Activated T-cell treated with anti-CD3 and anti-CD28 coated beads, Interleukin-2, amount 50 U/mL, for 72 hours (primary cell): ENCODE data around the gene ZNF564. TPM values are rescaled to one million over a fixed set of nuclear protein-coding genes. Genes with fewer than 3 reads are reported as not detected.
A peak's percentile ranks its signal among the peaks of the same experiment; 100 is the strongest.

Source experiments
- ATAC-seq, 2 donors: fragments of 150-1000 bp; cut with Tn5 transposase; replicated peaks in 1 of 2; 2 replicates each; pipeline ENCODE4 v1.10.0; 2021; ENCODE audit warnings: moderate library complexity in 2 of 2, mild to moderate bottlenecking in 1 of 2
- DNase-seq, 2 donors: peaks; one replicate each; pipeline ENCODE4 v3.0.0; 2021 to 2022; ENCODE audit warnings: mixed read lengths in 1 of 2
- H3K27ac Mint-ChIP-seq: one replicate; pipeline ENCODE4 v1.8.0; 2022; ENCODE audit warnings: mild to moderate bottlenecking, moderate library complexity, mixed read lengths
- H3K27me3 Mint-ChIP-seq: one replicate; pipeline ENCODE4 v1.8.0; 2022; ENCODE audit warnings: low read depth, mixed read lengths
- H3K36me3 Mint-ChIP-seq, 2 donors: one replicate each; pipeline ENCODE4 v1.8.0; 2022; ENCODE audit warnings: mixed read lengths in 2 of 2, mild to moderate bottlenecking in 1 of 2; ENCODE audit not compliant: insufficient read depth in 2 of 2
- H3K4me1 Mint-ChIP-seq: one replicate; pipeline ENCODE4 v1.8.0; 2022; ENCODE audit warnings: low read depth, mixed read lengths
- H3K4me3 Mint-ChIP-seq, 2 donors: one replicate each; pipeline ENCODE4 v1.8.0; 2022; ENCODE audit warnings: mild to moderate bottlenecking in 2 of 2, mixed read lengths in 2 of 2, moderate library complexity in 2 of 2
- H3K9me3 Mint-ChIP-seq, 2 donors: one replicate each; pipeline ENCODE4 v1.8.0; 2022; ENCODE audit warnings: mixed read lengths in 2 of 2
- total RNA-seq, 2 donors: library from RNA; stranded (reverse); gene quantifications; one replicate each; pipeline ENCODE4 v1.2.3, GENCODE V29; 2022

ZNF564 gene
- total RNA-seq, 2 donors from 2014 or later, result 6.9 to 9.0 TPM

DNA sequence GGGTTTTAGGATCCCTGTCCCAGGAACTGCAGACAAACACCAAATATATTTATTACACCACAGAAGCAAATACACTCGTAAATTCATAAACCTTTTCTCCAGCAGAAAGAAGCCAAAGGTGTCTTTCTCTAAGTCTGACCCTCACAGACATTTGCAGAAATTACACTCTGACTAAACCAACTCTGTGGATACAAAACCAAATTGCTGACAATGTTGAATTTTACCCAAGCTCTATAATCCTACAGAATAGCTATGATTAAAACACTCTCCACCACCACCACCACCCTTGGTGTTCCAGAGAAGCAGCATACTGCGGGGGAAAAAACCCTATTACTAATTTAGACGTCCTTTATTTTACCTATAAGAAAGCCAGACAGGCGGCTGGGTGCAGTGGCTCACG, 5.2 kb downstream of the ZNF564 start:
- Mint-ChIP-seq H3K27me3 (no peaks in the 10 kb centered on the region), H3K36me3 (peaks cover 11 to 15% of the 10 kb centered on the region in 2 donors), H3K9me3 (peaks cover 0 to 15% of the 10 kb centered on the region in 2 donors), H3K4me3 (no peak overlapping the region), H3K4me1 (peaks cover 65% of the 10 kb centered on the region), H3K27ac (peak overlapping the region; percentile 40)
- ATAC-seq, result no peak
- DNase-seq, result no peak

DNA sequence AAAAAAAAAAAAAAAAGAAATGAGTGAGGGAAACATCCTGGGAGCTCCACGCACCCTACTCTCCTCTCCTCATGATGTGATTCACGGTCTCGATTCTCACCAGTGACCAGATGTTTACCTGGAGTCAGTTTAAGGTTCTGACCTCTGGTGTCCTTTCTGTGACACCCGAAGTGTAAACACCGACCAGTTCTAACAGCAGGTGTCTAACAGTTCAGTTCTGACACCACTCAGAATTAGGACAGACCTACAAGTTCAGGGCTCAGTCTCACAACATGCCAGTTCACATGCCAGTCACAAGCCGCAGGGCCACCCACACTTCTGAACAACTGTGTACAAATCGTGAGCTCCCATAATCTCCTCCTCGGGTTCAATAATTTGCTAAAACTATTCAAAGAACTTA, 6.0 kb downstream of the ZNF564 start:
- Mint-ChIP-seq H3K36me3 (peaks cover 12 to 14% of the 10 kb centered on the region in 2 donors), H3K27me3 (no peaks in the 10 kb centered on the region), H3K27ac (peak overlapping the region; percentile 58), H3K4me3 (no peak overlapping the region), H3K9me3 (peaks cover 0 to 15% of the 10 kb centered on the region in 2 donors), H3K4me1 (peaks cover 61% of the 10 kb centered on the region)
- no peak for DNase-seq
- ATAC-seq, result no peak

DNA sequence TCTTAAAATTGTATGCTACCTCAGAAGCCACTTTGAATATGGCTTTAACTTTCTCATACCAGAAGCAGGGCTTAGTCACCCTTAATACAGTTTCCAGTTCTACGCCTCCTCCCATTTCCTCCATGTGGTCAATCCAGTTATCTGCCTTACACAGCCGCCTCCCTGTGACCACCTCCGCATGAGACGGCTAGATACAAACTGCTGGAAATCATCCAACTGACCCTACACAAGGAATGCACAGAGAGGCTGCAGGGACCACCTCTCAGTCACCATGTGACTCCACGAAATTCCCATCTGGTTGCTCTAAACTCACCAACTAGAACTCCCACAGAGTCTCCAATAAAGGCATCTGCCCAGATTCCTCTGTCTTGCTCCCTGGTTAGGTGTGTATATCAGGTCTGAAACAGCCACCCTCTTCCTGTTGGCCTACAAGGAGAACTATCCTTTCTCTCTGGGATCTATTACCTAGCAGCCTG, 6.8 kb downstream of the ZNF564 start:
- peak overlapping the region; percentile 32 for H3K27ac Mint-ChIP-seq
- peak overlapping the region in 1 of 2 donors; percentile 25 for H3K4me3 Mint-ChIP-seq
- no peaks in the 10 kb centered on the region for H3K27me3 Mint-ChIP-seq
- H3K9me3 Mint-ChIP-seq, result peaks cover 0 to 18% of the 10 kb centered on the region in 2 donors
- peaks cover 17 to 20% of the 10 kb centered on the region in 2 donors for H3K36me3 Mint-ChIP-seq
- peaks cover 53% of the 10 kb centered on the region for H3K4me1 Mint-ChIP-seq
- ATAC-seq (peak; percentile 13 to 64), DNase-seq (no peak)

DNA sequence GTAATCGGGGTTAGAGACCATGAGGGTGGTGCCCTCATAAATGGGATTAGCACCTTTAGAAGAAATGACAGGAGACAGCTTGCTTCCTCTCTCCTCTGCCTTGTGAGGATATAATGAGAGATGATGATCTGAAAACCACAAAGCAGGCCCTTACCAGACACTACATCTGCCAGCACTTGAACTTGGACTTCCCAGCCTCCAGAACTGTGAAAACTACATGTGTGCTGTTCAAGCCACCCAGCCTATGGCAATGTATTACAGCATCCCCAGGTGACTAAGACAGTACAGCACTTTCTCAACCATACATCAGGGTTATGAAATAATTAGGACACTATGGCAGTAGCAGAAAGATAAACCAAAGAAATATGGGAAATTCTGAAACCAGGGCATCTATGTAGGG, 7.4 kb downstream of the ZNF564 start:
- peak; percentile 25 to 45 for ATAC-seq

DNA sequence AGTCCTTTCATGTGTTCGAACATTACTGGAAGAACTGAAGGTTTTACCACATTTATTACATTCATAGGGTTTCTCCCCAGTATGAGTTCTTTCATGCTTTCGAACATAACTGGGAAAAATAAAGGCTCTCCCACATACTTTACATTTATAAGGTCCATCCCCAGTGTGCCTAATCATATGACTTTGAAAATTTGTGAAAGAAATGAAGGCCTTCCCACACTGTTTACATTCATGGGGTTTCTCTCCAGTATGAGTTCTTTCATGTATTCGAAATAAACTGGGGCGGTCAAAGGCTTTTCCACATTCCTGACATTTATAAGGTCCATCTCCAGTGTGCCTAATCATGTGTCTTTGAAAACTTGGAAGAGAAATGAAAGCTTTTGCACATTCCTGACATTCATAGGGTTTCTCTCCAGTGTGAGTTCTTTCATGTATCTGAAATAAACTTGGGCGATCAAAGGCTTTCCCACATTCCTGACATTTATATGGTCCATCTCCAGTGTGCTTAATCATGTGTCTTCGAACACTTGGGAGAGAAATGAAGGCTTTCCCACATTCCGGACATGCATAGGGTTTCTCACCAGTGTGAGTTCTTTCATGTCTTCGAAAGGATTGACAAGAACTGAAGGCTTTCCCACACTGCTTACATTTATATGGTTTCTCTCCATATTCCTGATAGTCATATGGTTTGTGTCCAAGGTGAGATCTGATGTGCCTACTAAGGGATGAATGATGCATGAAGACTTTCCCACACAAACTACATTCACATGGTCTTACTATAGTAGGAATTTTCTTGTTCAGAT, 24.0 kb downstream of the ZNF564 start:
- DNase-seq (no peak), ATAC-seq (no peak)
- H3K27ac Mint-ChIP-seq, result peak overlapping the region; percentile 89
- peaks cover 18 to 43% of the 10 kb centered on the region in 2 donors for H3K9me3 Mint-ChIP-seq
- peaks cover 59 to 83% of the 10 kb centered on the region in 2 donors for H3K36me3 Mint-ChIP-seq
- H3K4me1 Mint-ChIP-seq, result no peaks in the 10 kb centered on the region
- H3K27me3 Mint-ChIP-seq, result no peaks in the 10 kb centered on the region
- H3K4me3 Mint-ChIP-seq, result no peak overlapping the region

More for the DNA sequence above, 7.4 kb downstream of the ZNF564 start:
- peaks cover 15 to 24% of the 10 kb centered on the region in 2 donors for H3K36me3 Mint-ChIP-seq
- no peaks in the 10 kb centered on the region for H3K27me3 Mint-ChIP-seq
- DNase-seq, result no peak
- H3K4me3 Mint-ChIP-seq, result peak overlapping the region in 1 of 2 donors; percentile 25
- peak overlapping the region; percentile 17 for H3K27ac Mint-ChIP-seq
- peaks cover 47% of the 10 kb centered on the region for H3K4me1 Mint-ChIP-seq
- peaks cover 0 to 18% of the 10 kb centered on the region in 2 donors for H3K9me3 Mint-ChIP-seq

DNA sequence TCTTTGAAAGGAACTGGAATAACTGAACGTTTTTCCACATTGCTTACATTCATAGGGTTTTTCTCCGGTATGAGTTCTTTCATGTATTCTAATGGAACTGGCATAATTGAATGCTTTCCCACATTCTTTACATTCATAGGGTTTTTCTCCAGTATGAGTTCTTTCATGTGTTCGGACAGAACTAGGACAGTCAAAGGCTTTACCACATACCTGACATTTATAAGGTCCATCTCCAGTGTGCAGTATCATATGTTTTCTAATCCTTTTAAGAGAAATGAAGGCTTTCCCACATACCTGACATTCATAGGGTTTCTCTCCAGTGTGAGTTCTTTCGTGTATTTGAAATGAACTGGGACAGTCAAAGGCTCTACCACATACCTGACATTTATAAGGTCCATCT, 24.7 kb downstream of the ZNF564 start:
- no peak for DNase-seq
- Mint-ChIP-seq H3K4me1 (no peaks in the 10 kb centered on the region), H3K9me3 (peaks cover 22 to 46% of the 10 kb centered on the region in 2 donors), H3K27ac (peak overlapping the region; percentile 89), H3K36me3 (peaks cover 60 to 84% of the 10 kb centered on the region in 2 donors), H3K4me3 (no peak overlapping the region), H3K27me3 (no peaks in the 10 kb centered on the region)
- ATAC-seq, result no peak

DNA sequence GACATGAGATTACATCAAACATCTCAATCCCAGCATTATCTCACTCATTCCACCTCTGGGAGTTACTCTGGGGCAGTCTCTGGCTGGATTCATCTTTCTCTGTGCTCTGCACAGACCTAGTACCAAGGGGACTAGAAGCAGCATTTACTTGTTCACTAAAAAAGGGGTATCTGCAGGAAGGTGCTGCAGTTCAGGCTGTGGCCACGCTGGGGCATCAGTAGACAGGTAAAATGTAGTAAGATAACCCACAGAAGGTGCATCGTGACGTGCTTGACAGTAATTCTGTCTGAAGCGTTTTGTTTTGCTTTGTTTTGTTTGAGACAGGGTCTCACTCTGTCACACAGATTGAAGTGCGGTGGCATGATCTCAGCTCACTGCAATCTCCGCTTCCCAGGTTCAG, 29.3 kb downstream of the ZNF564 start:
- Mint-ChIP-seq H3K27ac (no peak overlapping the region), H3K27me3 (no peaks in the 10 kb centered on the region), H3K4me3 (no peak overlapping the region), H3K9me3 (peaks cover 22 to 48% of the 10 kb centered on the region in 2 donors), H3K4me1 (no peaks in the 10 kb centered on the region), H3K36me3 (peaks cover 53 to 70% of the 10 kb centered on the region in 2 donors)
- DNase-seq, result no peak
- ATAC-seq, result no peak

DNA sequence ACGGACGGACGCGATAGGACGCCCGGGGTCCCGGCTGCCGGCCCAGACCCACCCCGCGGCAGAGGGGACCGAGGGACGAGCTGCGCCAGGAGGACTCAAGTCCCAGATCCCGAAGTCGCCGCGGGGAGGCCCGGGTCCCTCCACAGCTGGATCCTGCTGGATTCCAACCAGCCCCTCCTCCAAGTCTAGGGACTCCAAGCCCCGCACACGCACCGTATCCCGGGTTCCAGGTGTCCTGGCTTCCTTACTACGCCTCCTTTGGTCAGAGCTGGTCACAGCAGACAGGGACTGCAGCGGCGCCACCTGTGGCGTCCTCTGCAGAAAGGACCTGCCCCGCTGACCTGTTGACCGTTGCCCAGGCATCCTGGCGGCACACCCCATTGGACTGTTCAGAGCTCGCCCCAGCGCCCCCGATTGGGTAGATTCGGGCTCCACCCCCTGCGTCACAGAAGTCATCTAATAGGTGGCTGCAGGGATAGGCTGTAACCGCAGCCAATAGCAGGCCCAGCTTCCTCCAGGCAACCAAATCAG, 37.7 kb downstream of the ZNF564 start:
- H3K4me3 Mint-ChIP-seq, result peak overlapping the region; percentile 17 to 18
- peaks cover 14 to 19% of the 10 kb centered on the region in 2 donors for H3K36me3 Mint-ChIP-seq
- peaks cover 15 to 23% of the 10 kb centered on the region in 2 donors for H3K9me3 Mint-ChIP-seq
- H3K4me1 Mint-ChIP-seq, result no peaks in the 10 kb centered on the region
- no peak for ATAC-seq
- DNase-seq, result no peak
- no peak overlapping the region for H3K27ac Mint-ChIP-seq
- peaks cover 11% of the 10 kb centered on the region for H3K27me3 Mint-ChIP-seq

DNA sequence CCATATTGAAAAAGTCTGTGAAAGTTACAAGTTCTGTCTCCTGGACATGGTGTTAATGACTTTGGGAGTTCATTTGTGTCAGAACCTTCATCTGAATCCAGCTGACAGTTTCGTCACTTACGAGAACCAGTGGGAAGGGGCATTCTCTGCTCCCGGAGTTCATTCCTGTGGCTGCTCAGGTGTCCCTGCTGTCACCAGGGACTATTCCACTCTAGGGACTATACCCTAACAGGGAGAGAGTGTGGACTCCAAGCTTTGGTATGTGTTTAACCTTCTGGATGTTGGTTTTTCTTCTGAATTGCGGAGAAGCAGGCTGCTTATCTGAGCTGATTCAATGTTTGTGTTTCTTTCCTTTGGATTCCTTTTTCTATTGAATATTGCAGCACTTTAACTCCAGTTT, 54.2 kb downstream of the ZNF564 start:
- DNase-seq, result no peak
- no peaks in the 10 kb centered on the region for H3K27me3 Mint-ChIP-seq
- H3K27ac Mint-ChIP-seq, result no peak overlapping the region
- H3K36me3 Mint-ChIP-seq, result peaks cover 0 to 5% of the 10 kb centered on the region in 2 donors
- no peak for ATAC-seq
- peaks cover 2 to 4% of the 10 kb centered on the region in 2 donors for H3K9me3 Mint-ChIP-seq
- peaks cover 18% of the 10 kb centered on the region for H3K4me1 Mint-ChIP-seq
- peak overlapping the region in 1 of 2 donors; percentile 4 for H3K4me3 Mint-ChIP-seq

DNA sequence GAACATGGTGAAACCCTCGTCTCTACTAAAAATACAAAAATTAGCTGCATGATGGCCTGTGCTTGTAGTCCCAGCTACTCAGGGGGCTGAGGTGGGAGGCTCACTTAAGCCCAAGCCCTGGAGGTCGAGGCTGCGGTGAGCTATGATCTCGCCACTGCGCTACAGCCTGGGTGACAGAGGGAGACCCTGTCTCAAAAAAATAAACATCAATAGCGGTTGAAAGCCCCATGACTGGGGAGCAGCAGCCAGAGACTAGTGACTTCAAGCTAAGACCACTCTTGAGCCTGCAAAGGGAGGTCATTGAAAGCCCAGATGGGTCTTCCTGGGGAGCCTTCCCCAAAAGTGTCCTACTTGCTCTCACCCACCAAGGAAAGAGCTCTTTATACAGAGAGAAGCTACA, 54.8 kb downstream of the ZNF564 start:
- Mint-ChIP-seq H3K4me1 (peaks cover 18% of the 10 kb centered on the region), H3K36me3 (peaks cover 0 to 5% of the 10 kb centered on the region in 2 donors), H3K27me3 (no peaks in the 10 kb centered on the region), H3K27ac (no peak overlapping the region), H3K9me3 (peaks cover 2 to 4% of the 10 kb centered on the region in 2 donors), H3K4me3 (peak overlapping the region; percentile 87 to 94)
- DNase-seq (no peak), ATAC-seq (no peak)

DNA sequence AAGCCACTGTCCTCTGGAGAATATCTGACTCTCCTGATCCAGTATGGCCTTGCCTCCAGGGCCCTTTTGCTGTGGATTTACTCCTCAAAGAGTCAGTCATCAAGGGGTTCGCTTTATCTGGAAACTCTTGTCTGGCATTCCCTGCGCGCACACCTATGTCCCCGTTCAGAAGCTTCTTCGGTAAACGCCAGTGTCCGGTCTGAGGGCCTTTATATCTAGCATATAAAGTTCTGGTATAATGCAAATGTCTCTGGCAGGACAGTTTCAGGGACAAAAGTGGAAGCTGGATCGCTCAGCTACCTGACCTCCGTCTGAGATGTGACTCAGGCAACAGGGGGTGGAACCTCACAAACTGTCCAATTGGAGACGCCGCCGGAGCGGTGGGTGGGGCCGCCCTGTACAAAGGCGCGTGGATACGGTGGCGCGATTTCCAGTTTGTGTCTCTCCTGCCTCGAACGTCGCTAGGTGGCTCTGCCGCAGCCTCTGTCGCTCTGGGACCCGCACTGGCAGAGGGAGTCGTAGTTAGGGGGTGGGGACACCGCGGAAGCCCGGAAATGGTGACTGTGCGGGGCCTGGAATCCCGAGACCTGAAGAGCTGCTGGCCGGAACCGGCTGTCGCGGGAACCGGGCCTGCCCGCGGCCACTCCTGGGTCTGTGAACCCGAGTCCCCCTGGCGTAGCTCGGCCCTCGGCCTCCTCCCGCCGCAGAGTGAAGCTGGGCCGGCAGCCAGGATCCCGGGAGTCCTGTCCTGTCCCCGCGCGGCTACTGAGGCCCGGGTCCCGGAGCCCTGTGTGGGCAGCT, 56.1 kb downstream of the ZNF564 start:
- DNase-seq (peak; percentile 93 to 97), ATAC-seq (peak; percentile 99 to 100)
- Mint-ChIP-seq H3K27ac (no peak overlapping the region), H3K9me3 (peaks cover 2 to 4% of the 10 kb centered on the region in 2 donors), H3K36me3 (peaks cover 0 to 5% of the 10 kb centered on the region in 2 donors), H3K27me3 (no peaks in the 10 kb centered on the region), H3K4me3 (peak overlapping the region; percentile 87 to 94), H3K4me1 (peaks cover 18% of the 10 kb centered on the region)

DNA sequence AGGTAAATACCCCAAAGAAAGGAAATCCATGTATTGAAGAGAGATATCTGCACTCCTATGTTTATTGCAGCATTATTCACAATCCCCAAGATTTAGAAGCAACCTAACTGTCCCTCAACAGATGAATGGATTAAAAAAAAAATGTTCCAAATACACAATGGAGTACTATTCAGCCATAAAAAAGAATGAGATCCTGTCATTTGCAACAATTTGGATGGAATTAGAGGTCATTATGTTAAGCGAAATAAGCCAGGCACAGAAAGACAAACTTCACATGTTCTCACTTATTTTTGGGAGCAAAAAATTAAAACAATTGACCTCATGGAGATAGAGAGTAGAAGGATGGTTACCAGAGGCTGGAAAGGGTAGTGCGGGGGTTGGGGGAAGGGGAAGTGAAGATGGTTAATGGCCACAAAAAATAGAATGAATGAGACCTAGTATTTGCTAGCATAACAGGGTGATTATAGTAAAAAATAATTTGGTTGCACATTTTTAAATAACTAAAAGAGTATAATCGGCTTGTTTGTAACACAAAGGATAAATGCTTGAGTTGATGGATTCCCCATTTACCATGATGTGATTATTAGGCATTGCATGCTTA, 56.9 kb downstream of the ZNF564 start:
- H3K9me3 Mint-ChIP-seq, result peaks cover 2 to 4% of the 10 kb centered on the region in 2 donors
- peaks cover 0 to 5% of the 10 kb centered on the region in 2 donors for H3K36me3 Mint-ChIP-seq
- H3K27ac Mint-ChIP-seq, result peak overlapping the region; percentile 33
- peaks cover 18% of the 10 kb centered on the region for H3K4me1 Mint-ChIP-seq
- no peak for DNase-seq
- no peak for ATAC-seq
- peak overlapping the region; percentile 87 to 94 for H3K4me3 Mint-ChIP-seq
- no peaks in the 10 kb centered on the region for H3K27me3 Mint-ChIP-seq
